SK-N-SH (cell line): ENCODE results near the gene BMP7.

Source experiments
- CTCF ChIP-seq: fragments of 200-600 bp; sonication (generic); IDR thresholded peaks from 2 replicates; pipeline ENCODE4 v1.6.1; 2017; ENCODE audit warnings: antibody characterized with exemption, mild to moderate bottlenecking, moderate library complexity
- MXI1 ChIP-seq: IDR thresholded peaks from 2 replicates; pipeline ENCODE4 v1.6.1; 2012; ENCODE audit warnings: mild to moderate bottlenecking, low read depth, low read length, improper control_type of control experiment
- RAD21 ChIP-seq: IDR thresholded peaks from 2 replicates; pipeline ENCODE4 v1.6.1; 2012; ENCODE audit warnings: mild to moderate bottlenecking, low read length
- SIN3A ChIP-seq: IDR thresholded peaks from 2 replicates; pipeline ENCODE4 v1.6.1; 2012; ENCODE audit warnings: low read depth, mild to moderate bottlenecking, low read length, moderate library complexity, borderline replicate concordance
- TEAD4 ChIP-seq: IDR thresholded peaks from 2 replicates; pipeline ENCODE4 v1.4.0; 2012; ENCODE audit warnings: mild to moderate bottlenecking, borderline replicate concordance; ENCODE audit not compliant: insufficient read depth

- no peak for TF ChIP-seq CTCF
- no peak for TF ChIP-seq RAD21
- no peak for TF ChIP-seq SIN3A
- no peak for TF ChIP-seq MXI1
- TF ChIP-seq TEAD4 = no peak
These were observed 105.5 kb downstream of the BMP7 start for GRCh38 chr20:57160985-57161384.
